ENCODE results near the gene BCAN. TPM values are rescaled to one million over a fixed set of nuclear protein-coding genes. Genes with fewer than 3 reads are reported as not detected.

The BCAN gene
- total RNA-seq, 1 experiment from 2014 or later, result 1.2 TPM

DNA sequence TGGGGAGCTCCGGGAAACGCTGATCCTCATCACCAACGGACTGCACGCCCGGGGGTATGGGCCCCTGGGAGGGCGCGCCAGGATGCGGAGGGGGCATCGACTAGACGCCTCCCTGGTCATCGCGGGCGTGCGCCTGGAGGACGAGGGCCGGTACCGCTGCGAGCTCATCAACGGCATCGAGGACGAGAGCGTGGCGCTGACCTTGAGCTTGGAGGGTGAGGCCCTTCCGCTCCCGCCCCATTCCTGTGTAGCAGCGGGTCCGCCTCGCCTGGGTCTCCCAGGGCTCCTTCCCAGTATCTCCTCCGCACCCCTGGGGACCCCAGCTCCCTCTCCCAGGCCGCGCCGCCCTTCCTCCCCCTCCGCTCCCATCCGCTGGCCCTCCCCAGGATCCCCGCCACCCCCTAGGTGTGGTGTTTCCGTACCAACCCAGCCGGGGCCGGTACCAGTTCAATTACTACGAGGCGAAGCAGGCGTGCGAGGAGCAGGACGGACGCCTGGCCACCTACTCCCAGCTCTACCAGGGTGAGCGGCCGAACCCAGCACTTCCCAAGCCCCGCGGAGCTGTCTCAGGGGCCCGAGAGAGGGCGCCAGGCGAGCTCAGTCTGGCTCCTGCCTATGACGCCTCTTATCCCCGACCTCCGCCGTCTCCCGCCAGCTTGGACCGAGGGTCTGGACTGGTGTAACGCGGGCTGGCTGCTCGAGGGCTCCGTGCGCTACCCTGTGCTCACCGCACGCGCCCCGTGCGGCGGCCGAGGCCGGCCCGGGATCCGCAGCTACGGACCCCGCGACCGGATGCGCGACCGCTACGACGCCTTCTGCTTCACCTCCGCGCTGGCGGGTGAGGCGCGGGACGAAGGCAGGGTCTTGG lies 17.7 kb upstream of the BCAN start:
- Histone ChIP-seq H4K20me1 (ENCODE audit: control insufficient read depth, insufficient read depth, insufficient read length) (no peaks in the 10 kb centered on the region), H3K4me2 (ENCODE audit: insufficient read depth, insufficient read length, low read length) (peak overlapping the region; percentile 56), H3K79me1 (ENCODE audit: insufficient read depth, low read depth, low read length, poor library complexity, severe bottlenecking) (no peaks in the 10 kb centered on the region), H4K5ac (ENCODE audit: insufficient read length, low read depth, low read length) (no peak overlapping the region), H3T11ph (ENCODE audit: low read length) (no peak overlapping the region), H2BK5ac (ENCODE audit: insufficient read length, low read length) (no peak overlapping the region), H2AFZ (ENCODE audit: low read length) (no peak overlapping the region), H2AK5ac (ENCODE audit: insufficient read length, low read length) (no peak overlapping the region), H3K23ac (ENCODE audit: insufficient read length, low read depth, low read length) (no peak overlapping the region), H3K14ac (ENCODE audit: insufficient read depth, low read length) (peak overlapping the region; percentile 54; the same call in 1 of the 2 replicates), H3K18ac (ENCODE audit: insufficient read length, low read depth, low read length) (no peak overlapping the region), H3K4me1 (ENCODE audit: insufficient read depth, low read length) (no peaks in the 10 kb centered on the region), H2BK12ac (ENCODE audit: insufficient read length, low read depth, low read length) (no peak overlapping the region), H3K9ac (ENCODE audit: extremely low read depth, insufficient read length, low read length) (no peak overlapping the region), H2BK15ac (ENCODE audit: low read depth, low read length) (no peak overlapping the region), H2BK20ac (ENCODE audit: low read depth, low read length, poor library complexity, severe bottlenecking) (no peak overlapping the region), H3K4ac (ENCODE audit: low read depth, low read length) (no peak overlapping the region), H3K23me2 (ENCODE audit: insufficient read length, low read depth, low read length, poor library complexity, severe bottlenecking) (peaks cover 19% of the 10 kb centered on the region), H3K27ac (ENCODE audit: insufficient read length, low read depth, low read length) (no peak overlapping the region), H3K27me3 (ENCODE audit: insufficient read depth, low read length) (peaks cover 27% of the 10 kb centered on the region), H3K79me2 (ENCODE audit: insufficient read depth, low read length) (no peaks in the 10 kb centered on the region), H4K91ac (ENCODE audit: insufficient read length, low read depth, low read length) (no peak overlapping the region), H4K8ac (replicated peaks; ENCODE audit: insufficient read length, low read depth, low read length) (no peak overlapping the region), H3K9me3 (ENCODE audit: control insufficient read depth, low read depth, low read length) (no peaks in the 10 kb centered on the region), H3K56ac (ENCODE audit: insufficient read length, low read depth, low read length) (no peak overlapping the region), H2BK120ac (ENCODE audit: low read depth, low read length, poor library complexity, severe bottlenecking) (no peak overlapping the region)
- Mint-ChIP-seq H3K9me3 (no peaks in the 10 kb centered on the region; a peak in 1 of 5 replicates), H3K27ac (no peak overlapping the region; a peak in 1 of 7 replicates), H3K4me3 (peak overlapping the region; percentile 61 to 82), H3K36me3 (ENCODE audit: insufficient read depth in 1 of 3, low read depth in 3 of 3) (no peaks in the 10 kb centered on the region), H3K27me3 (ENCODE audit: low read depth) (peaks cover 94% of the 10 kb centered on the region), H3K4me1 (peaks cover 10 to 12% of the 10 kb centered on the region in 2 experiments)
- DNase-seq, result peak; percentile 86
- TF ChIP-seq, protein P1, sequence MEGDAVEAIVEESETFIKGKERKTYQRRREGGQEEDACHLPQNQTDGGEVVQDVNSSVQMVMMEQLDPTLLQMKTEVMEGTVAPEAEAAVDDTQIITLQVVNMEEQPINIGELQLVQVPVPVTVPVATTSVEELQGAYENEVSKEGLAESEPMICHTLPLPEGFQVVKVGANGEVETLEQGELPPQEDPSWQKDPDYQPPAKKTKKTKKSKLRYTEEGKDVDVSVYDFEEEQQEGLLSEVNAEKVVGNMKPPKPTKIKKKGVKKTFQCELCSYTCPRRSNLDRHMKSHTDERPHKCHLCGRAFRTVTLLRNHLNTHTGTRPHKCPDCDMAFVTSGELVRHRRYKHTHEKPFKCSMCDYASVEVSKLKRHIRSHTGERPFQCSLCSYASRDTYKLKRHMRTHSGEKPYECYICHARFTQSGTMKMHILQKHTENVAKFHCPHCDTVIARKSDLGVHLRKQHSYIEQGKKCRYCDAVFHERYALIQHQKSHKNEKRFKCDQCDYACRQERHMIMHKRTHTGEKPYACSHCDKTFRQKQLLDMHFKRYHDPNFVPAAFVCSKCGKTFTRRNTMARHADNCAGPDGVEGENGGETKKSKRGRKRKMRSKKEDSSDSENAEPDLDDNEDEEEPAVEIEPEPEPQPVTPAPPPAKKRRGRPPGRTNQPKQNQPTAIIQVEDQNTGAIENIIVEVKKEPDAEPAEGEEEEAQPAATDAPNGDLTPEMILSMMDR (conservative IDR thresholded peaks at IDR 0.05), result peak; percentile 61
- no CpG with 5 or more reads among the region's 87 CpGs for WGBS (ENCODE audit: extremely low coverage, insufficient read length, low lambda C conversion rate)
